Measurements from ENCODE around the gene PELI1.

The PELI1 gene

GRCh38 chr2:64153811-64154210 is 9.6 kb upstream of the PELI1 start:
- no peak for DNase-seq (ENCODE audit: low read depth)

GRCh38 chr2:64151476-64151875 is 7.3 kb upstream of the PELI1 start:
- no peak for DNase-seq (ENCODE audit: low read depth)

GRCh38 chr2:64145714-64146113 is 1.5 kb upstream of the PELI1 start:
- no peak for DNase-seq (ENCODE audit: low read depth)

GRCh38 chr2:64145119-64145518 is 899 bp upstream of the PELI1 start:
- DNase-seq (ENCODE audit: low read depth), result no peak

- DNase-seq (ENCODE audit: low read depth), result no peak
Measured at GRCh38 chr2:64143169-64144056, 807 bp downstream of the PELI1 start.

GRCh38 chr2:64142741-64143168 is 1.5 kb downstream of the PELI1 start:
- no peak for DNase-seq (ENCODE audit: low read depth)

- no peak for DNase-seq (ENCODE audit: low read depth)
Measured at GRCh38 chr2:64141674-64142405, 2.4 kb downstream of the PELI1 start.

- no peak for DNase-seq (ENCODE audit: low read depth)
Measured at GRCh38 chr2:64140665-64141200, 3.5 kb downstream of the PELI1 start.

GRCh38 chr2:64139956-64140355 is 4.3 kb downstream of the PELI1 start:
- DNase-seq (ENCODE audit: low read depth), result no peak

- no peak for DNase-seq (ENCODE audit: low read depth)
Measured at GRCh38 chr2:64137996-64138395, 6.2 kb downstream of the PELI1 start.

- DNase-seq (ENCODE audit: low read depth), result no peak
Measured at GRCh38 chr2:64137567-64137966, 6.7 kb downstream of the PELI1 start.

GRCh38 chr2:64135421-64135820 is 8.8 kb downstream of the PELI1 start:
- no peak for DNase-seq (ENCODE audit: low read depth)

- DNase-seq (ENCODE audit: low read depth), result no peak
Measured at GRCh38 chr2:64134813-64135212, 9.4 kb downstream of the PELI1 start.

GRCh38 chr2:64133828-64134227 is 10.4 kb downstream of the PELI1 start:
- DNase-seq (ENCODE audit: low read depth), result no peak

- DNase-seq (ENCODE audit: low read depth), result no peak
Measured at GRCh38 chr2:64133354-64133753, 10.9 kb downstream of the PELI1 start.

- no peak for DNase-seq (ENCODE audit: low read depth)
Measured at GRCh38 chr2:64130333-64130732, 13.9 kb downstream of the PELI1 start.

GRCh38 chr2:64128943-64129391 is 15.3 kb downstream of the PELI1 start:
- DNase-seq (ENCODE audit: low read depth), result no peak

- DNase-seq (ENCODE audit: low read depth), result no peak
Measured at GRCh38 chr2:64128406-64128805, 15.8 kb downstream of the PELI1 start.

GRCh38 chr2:64127119-64127518 is 17.1 kb downstream of the PELI1 start:
- no peak for DNase-seq (ENCODE audit: low read depth)

GRCh38 chr2:64126601-64127000 is 17.6 kb downstream of the PELI1 start:
- DNase-seq (ENCODE audit: low read depth), result no peak

- DNase-seq (ENCODE audit: low read depth), result no peak
Measured at GRCh38 chr2:64124571-64124970, 19.6 kb downstream of the PELI1 start.

- DNase-seq (ENCODE audit: low read depth), result no peak
Measured at GRCh38 chr2:64124168-64124567, 20.1 kb downstream of the PELI1 start.

GRCh38 chr2:64123740-64124139 is 20.5 kb downstream of the PELI1 start:
- DNase-seq (ENCODE audit: low read depth), result no peak
